HG02623 (cell line): ENCODE measurements around the gene FBXL4.

ENCODE experiments used
- ATAC-seq: cut with Tn5 transposase; IDR thresholded peaks from one replicate; pipeline ENCODE4 v1.9.1; 2021; ENCODE audit warnings: moderate library complexity; ENCODE audit not compliant: unreplicated experiment

FBXL4 gene

DNA sequence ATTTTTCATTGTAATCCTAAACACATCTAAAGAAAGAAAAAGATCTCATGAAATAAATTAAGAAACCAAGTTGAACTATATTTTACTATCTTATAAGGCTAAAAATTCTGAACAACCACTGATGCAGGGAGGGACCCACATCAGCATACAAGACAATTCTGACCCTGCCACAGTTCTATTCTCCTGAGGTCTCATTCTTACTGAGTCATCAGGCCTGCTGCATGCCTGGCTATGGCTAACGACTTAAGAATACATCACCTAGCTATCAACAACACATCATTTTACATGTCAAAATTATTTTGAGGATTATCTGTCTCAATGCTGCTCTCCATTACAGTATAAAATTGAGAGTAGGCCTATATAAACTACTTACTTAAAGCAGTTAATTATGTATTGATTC lies 52.9 kb downstream of the FBXL4 start:
- no peak for ATAC-seq

DNA sequence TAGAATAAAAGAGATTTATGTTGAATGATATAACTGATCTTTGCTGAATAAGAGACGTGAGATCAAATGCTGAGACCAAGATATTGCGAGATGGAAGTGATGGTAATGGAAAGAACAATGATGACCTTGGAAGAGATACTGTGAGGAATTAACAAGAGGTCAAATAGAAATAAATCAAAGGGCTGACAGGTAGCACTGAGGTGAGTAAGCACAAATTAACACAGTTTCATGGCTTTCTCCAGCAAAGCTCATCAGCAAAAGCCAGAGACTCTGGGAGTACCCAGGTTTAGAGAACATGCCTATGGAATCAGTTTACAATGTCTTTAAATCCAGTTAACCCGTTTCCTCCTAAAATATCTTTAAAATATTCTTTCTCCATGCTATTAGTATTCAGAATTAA lies 60.1 kb downstream of the FBXL4 start:
- ATAC-seq: no peak

DNA sequence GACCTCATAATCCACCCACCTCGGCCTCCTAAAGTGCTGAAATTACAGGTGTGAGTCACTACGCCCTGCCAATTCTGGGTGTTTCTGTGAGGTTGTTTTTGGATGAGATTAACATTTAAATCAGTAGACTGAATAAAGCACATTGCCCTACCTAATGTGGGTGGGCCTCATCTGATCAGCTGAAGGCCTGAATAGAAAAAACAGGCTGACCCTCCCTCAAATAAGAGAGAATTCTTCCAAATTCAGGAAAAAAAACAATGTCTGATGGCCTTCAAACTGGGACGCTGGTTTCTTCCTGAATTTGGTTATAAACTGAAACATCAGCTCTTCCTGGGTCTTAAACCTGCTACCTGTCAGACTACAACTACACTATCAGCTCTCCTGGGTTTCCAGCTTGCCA lies 62.4 kb downstream of the FBXL4 start:
- no peak for ATAC-seq

DNA sequence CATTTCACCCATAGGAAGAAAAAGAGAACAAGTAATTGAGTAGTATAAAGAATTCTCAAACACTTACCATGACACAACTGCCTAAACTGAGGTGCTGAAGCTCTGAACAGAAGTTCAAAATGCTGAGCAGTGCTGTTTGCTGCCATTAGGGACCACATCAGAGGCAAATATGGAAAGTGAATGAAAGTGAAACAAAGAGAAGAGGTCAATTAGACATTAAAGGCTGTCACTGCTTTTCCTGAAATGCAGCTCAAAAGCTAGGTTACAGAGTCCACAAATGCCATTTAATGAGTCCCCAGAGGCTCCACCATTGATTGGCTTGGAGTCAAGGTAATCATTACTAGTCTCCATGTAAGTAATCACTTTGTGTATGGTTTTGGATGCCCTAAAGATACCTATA lies 67.3 kb downstream of the FBXL4 start:
- ATAC-seq: peak; percentile 90

DNA sequence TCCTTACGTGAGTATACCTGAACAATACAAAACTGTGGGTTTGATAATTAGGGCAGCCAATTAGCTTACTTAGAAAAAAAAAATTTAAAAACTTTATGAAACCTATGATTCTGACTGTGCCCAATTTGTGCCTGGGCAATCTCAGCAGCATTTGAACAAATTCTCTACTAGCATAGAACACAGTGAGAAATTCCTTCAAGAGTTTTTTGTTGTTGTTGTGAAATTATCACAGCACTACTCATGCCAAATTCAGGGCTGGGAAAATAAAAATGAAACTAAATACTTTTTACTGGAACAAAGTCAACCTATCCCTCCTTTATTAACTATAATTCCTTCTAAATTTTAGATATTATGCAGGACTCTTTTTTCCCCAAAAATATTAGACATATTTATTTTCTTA lies 70.5 kb downstream of the FBXL4 start:
- ATAC-seq: no peak

DNA sequence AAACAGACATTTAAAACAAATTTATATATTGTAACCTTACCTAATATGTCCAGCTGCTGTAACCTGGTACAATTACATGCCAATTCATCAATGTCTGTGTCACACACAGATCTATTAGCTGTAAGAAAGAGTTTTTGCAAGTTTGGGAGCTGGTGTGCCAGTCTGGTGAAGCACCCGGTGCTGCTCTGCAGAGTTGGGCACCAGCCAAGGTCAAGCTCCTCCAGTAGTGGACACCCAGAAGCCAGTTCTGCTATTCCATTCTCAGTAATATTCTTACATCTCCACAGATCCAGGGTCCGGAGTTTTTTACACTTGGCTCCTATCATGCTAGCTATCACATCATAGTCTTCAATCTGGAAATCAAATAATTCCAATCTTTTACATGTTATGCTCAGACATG lies 72.4 kb downstream of the FBXL4 start:
- ATAC-seq: no peak

DNA sequence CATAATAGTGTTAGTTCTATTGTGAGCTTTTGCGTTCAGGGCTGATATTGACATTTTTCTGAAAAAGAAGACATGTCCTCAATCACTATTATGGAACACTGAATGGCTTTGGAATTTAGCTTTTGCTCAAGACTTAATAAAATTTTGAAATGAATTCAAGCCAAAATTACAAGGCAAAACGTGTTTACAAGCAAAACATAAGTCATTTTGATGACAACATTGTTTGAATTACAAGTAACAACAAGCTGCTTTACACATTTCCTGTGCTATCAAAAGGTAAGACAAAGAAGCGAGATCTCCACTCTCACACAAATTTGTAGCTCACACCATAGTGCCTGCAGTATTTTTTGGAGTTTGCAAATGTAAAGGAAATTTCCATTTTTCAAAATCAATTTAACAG lies 75.9 kb downstream of the FBXL4 start:
- ATAC-seq: no peak

DNA sequence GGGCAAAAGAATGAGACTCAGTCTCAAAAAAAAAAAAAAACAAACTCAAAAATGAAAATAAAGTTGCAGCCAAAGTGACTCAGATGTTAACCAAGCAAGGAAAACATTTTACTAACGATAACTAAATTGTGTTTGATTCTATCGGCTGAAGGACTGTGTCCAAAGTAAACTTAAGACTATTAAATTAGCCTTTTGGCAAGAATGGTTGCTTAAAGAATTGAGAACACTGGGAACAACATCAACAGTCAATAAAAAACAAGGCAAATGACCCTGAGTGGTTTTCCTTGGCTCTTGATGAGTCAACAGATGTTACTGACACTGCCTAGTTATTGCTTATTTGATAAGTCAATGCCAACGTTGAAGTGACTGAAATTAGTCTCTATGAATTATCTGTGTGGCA lies 76.7 kb downstream of the FBXL4 start:
- ATAC-seq: no peak

DNA sequence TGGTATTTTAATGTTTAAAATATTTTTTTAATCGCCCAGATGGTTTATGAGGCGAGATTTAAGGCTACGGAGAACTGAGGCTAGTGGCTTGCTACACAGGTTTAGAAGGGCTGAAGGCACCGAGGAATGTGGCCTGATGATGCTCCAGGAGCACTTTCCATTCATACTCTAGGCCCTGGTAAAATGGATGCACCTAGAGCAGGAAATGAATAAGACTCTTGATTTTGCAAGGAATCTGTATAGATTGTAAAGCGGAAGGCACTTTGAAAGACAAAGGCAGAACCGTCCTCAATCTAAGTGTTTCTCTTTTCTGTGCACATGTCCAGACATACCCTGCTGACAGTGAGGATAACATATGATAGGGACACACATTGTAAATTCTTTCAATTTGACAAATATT lies 83.2 kb downstream of the FBXL4 start:
- ATAC-seq: no peak

DNA sequence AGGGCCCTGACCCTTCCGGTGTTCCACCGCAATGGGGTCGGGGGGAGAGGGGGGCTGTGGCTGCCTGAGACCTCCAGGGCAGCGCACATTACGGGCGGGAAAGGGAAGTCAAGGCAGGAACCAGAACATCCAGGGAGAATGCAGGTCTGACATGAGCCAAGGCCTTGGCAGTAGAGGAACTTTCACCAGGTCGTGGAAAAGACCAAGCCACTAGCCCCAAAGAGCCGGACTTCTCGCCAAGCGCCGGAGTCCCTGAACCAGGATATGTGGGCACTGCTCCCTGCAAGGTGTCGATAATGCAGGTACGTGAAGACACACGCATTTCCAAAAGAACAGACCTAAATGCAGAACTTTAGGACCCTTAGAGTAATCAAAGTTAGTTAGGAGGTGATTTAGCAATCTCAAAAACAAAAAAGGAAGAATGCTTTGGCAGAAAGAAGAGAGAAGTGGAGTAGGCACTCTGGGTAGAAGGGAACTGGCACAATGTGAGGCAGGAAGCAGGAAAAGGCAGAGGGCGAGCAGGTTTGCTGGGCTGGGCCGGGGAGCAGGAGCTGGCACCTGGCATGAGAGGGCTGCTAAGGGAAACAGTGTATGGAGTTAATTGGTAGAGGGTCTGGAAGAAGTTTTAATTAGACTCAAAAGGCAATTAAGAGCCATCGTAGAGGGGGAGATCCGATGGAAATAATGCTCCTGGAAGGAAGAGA lies 99.1 kb downstream of the FBXL4 start:
- ATAC-seq: no peak

DNA sequence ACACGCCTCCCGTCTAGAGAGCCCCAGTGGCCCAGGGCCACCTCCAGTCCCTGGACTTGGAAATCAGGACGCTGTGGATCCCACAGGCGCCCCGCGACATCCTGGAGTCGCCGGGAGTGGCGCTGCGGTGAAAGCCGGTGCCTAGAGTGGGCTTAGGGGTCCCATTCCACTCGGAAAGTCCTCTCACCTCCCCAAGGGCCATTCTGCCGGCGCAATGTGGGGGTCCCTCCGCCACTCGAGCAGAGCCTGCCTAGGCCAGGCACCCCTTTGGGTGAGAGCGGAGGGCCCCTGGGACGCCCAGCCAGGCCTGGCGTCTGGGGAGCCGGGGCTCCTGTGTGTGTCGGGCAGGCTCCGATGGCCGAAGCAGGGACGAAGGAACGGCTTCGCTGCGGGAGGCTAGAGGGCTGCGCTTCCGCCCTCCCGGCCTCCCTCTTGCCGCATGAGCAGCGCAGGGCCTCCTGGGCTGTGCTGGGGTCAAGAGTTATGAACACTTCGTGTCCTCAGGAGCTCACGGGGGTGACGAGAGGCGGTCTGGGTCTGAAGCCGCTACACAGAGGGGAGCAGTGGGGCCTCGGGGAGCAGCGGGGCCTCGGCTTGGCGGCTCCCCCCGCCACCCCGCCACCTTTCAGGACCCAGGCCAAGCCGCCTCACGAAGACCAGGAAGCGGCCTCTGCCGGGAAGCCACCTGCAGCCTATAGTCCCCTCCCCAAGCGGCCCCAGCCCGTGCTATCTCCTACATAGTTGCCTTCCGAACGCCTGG lies 99.8 kb downstream of the FBXL4 start:
- ATAC-seq: peak; percentile 32

DNA sequence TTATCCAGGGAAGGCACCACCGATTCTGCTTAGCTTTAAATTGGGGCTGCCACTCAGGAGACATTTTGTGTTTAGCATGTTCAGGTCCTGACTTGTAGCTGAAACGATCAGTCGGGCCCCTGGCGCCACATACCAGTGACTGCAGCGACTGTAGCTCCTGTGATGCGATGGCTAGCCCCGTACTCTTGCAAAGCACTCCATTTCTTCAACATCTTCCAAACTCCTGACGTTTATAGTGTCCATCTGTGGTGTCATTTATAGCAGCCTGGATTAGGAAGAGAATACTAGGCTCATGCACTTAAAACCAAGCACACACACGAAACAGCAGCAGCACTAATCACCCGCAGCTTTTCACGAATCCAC lies 100.3 kb downstream of the FBXL4 start:
- ATAC-seq: no peak

DNA sequence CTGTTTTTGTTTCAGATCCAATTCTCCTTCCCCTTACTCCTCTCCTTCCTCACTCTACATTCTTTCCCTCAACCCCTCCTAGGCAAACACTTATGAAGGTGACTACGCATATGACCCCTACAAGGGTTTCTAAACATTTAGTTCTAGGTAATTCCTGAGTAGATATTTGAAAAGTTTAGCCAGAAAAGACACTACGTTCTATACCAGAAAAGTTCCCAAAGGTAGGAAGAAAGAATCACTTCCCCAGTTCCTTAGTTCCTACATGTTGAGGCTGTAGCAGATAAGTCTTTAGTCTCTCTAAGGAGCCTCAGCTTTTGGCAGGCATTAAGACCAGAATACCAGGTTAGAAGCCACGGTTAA lies 101.7 kb downstream of the FBXL4 start:
- ATAC-seq: no peak

DNA sequence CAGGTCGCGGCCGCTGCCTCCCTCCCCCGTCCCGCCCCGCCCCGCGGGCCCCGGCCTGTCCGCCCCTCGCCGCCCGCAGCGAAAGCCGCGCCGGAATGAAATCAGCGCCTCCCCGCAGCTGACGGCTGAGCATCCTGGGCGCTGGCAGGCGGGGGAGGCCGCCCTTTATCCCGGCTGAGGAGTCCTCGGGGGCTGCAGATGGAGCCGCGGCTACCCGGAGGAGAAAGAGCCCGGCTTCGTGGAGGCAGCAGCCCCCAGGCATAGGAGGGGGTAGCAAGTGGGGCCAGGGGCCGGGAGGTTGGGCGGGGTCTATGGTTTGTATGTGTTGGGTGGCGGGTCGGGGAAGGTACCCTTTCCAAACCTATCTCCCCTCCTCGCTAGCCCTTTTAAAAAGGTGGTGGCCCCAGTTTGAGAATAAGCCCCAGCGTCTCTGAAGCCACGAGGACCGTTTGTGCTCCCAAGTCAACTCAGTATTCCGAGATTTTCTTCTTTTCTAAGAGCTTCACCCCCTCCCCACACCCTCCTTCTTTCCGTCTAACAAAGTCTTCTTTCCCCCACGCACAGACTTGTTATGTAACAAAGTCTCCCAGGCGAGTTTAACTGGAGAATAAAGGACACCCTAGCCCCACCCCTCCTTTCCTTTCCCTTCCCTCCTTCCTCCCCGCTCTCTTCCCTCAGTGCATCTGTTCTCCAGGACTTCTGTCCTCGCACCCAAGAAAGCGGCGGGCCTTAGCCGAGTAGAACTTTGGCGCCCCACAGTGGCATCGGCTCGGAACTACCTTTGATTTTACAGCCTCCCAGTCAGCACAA lies 102.3 kb downstream of the FBXL4 start:
- peak; percentile 71 for ATAC-seq

DNA sequence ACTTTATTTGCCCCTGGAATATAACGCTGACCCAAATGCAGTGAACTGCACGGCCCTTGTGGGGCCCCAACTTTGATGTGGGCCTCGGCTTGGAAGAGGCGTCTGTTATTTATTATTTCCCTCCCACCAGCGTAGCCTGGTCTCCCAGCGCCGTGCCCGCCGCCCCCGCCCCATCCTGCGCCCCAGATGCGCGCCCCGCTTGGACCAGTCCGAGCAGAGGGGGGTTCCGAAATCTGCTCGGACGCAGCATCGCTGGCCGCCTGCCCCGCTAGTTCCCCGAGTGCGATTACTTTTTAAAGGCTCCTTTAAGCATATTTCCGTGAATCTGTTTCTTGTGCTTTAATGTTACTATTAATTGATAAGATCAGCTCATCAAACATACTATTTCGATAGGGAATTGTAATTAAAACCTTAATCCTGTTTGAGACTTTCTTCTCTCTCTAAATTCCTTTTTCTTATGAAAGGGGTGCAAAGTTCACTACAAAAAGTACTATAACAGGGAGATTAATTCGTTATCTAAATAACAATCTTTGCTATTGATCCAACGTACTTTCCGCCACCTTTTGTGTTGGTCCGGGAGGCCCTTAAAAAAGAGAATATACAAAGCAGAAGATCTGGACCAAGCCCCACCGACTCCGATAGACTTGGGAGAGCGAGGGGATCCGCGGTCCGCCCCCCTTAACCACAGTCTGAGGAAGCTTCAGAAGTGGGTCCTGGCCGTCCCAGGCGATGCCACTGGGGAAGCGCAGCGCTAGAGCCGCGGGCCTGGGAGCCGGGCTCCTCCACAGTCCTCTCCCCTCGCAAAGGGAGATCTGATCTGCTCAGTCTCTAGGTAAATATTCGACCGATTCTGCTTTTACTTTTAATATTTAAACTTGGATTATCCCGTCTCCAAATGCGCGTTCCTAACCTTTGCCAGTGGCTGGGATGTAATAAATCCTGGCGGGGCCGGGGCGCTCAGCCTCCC lies 103.2 kb downstream of the FBXL4 start:
- no peak for ATAC-seq

DNA sequence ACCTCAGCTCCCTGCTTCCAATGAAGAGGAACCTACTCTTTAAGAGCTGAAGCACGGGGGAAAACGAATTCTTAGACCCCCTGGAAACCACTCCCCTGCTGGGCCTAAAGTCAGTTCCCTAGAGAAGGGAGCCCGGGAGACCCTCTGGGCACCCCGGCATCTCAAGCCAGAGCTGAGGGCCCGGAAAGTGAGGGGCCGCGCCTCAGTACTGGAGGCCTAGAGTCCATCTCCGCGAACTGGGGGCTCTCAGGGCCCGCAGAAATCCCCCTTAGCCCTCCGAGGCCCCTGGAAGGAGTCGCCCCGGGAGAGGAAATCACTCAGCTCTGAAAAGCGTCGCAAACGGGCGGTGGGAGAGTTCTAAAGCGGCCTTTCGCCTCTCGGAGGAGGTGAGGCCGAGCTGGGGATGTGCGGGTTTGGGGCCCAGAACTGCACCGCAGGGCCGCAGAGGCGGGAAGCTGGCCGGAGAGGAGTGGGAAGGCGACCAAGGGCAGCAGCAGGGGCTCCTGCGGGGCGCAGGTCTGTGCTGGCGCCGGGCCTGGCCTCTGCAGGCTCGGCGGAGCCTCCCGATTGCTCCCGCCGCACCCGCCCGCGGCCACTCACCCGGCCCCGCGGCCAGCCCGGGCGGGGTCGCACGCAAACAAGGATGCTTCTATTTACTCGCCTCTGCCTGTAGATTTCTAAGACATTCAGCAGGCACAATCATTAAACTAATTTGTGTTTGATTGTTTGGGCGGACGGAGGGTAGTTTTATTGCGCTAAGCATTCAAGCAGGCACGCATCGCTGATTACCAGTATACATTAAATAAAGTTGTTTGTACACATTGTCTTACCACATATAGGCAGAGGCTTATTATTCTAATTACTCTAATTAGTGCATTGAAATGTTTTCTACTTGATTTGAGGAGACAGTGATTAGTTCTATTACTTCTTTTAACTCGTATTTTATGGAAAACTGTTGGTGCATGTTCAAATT lies 104.2 kb downstream of the FBXL4 start:
- no peak for ATAC-seq

DNA sequence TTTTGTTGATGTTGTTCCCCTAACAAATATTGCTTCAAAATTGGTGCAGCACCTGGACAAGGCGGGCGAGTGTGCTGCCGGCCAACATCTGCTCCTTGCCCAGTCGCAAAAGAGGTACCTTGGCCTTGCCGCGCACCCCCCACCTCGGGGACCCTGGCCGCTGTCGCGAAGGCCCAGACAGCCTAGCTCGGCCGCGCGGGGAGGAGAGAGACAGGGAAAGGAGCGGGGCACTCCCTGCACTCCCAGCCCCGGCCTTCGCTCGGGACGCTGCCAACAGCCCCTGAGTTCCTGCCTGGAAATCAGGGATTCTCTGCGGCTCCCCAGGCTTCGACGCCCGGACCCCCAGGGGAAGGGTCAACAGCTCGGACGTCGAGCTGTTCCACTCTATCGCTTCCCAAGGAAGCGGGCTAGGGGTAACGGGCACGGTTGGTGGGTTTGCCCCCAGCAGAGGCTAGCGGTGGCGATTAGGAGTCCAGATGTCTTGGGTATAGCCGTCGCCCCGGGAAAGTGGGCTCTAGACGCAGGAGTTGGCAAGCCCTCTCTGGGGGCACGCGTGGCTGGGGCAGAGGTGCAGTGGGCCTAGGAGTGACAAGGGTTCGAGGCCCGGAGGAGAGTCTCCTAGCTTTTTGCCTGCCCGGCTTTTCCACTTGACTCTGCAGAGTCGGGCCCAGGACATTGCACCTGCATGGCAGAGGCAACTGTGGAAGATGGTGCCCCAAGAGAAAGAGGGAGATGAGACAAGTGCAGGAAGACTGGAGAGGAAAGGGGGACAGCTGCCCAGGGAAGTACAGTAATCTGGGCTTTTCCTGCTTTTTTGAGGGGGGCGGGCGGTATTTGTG lies 105.2 kb downstream of the FBXL4 start:
- no peak for ATAC-seq

DNA sequence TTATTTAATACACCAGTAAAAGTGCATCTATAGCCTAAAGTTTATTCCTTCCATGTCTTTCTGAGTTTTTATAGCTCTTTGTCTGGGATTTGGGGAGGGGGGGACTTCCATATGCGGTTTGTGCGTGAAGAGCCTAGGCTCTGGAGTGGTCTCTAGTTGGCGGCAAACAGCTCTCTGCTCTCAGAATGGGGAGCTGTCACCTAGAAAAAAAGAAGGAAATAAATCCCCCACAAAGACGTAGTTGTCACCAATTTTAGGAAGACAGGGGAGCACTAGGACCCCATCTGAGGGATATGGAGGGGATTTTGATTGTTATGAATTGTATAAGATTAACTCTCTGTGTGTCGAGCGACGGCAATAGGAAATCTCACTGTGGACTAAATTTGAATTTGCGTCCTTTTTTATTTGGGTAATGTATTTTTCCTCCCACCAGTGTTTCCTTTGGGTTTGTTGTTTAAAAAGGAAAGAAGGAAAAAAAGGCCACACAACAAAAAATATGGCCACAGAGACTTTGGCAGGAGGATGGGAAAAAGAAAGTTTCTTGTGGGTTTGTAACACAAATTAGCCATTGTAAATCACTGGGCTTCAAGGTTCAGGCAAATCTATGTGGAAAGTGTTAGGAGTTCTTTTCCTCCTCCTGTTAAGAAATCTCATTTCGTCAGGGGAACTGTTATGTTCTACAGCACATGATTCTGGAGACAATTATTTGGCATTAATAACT lies 106.0 kb downstream of the FBXL4 start:
- no peak for ATAC-seq
